Astrocyte of the cerebellum (primary cell): Measurements from ENCODE around the gene SFI1.

Experiments used
- DNase-seq: peaks from one replicate; pipeline ENCODE4 v3.0.0-alpha.2; 2011; ENCODE audit warnings: low read depth
- H3K4me3 ChIP-seq: 2 replicates; pipeline ENCODE4 v1.5.1; 2011; ENCODE audit warnings: mild to moderate bottlenecking, low read depth, low read length, moderate library complexity
- CTCF ChIP-seq: IDR thresholded peaks from 2 replicates; pipeline ENCODE4 v1.5.1; 2012; ENCODE audit warnings: low read length, low read depth, moderate library complexity, mild to moderate bottlenecking; ENCODE audit errors: missing control alignments
- in situ Hi-C: cut with HindIII; loops from 2 replicates; pipeline ENCODE4 v1.10.0; 2017; ENCODE audit warnings: low sequenced_read_pairs

Gene SFI1

GRCh38 chr22:31486951-31487350 is 9.4 kb upstream of the SFI1 start:
- no peak for DNase-seq
- TF ChIP-seq CTCF: no peak
- in situ Hi-C loops: no loop called here
- H3K4me3 ChIP-seq: no peak overlapping the region

GRCh38 chr22:31488346-31488883 is 7.9 kb upstream of the SFI1 start:
- no peak for DNase-seq
- peak overlapping the region; percentile 67 for H3K4me3 ChIP-seq
- in situ Hi-C loops: no loop called here
- TF ChIP-seq CTCF: no peak

GRCh38 chr22:31488988-31489617 is 7.2 kb upstream of the SFI1 start:
- TF ChIP-seq CTCF: no peak
- no peak for DNase-seq

GRCh38 chr22:31489632-31490495 is 6.5 kb upstream of the SFI1 start, which contains the start of gene EIF4ENIF1:
TSS of gene EIF4ENIF1 (minus strand) at chr22:31489842. CDS start at chr22:31488718, 1,124 bp downstream.
- DNase-seq: peak; percentile 50
- in situ Hi-C loops: no loop called here
- no peak for TF ChIP-seq CTCF
- H3K4me3 ChIP-seq: peak within 1 kb of the TSS; percentile 67

More at GRCh38 chr22:31488988-31489617, 7.2 kb upstream of the SFI1 start:
- H3K4me3 ChIP-seq: peak overlapping the region; percentile 67
- in situ Hi-C loops: no loop called here

GRCh38 chr22:31490496-31490925 is 5.8 kb upstream of the SFI1 start:
- DNase-seq: peak; percentile 31
- no peak for TF ChIP-seq CTCF
- peak overlapping the region; percentile 67 for H3K4me3 ChIP-seq
- in situ Hi-C loops: no loop called here

- H3K4me3 ChIP-seq: no peak overlapping the region
- in situ Hi-C loops: no loop called here
- DNase-seq: no peak
- no peak for TF ChIP-seq CTCF
Measured at GRCh38 chr22:31491218-31491962, 4.9 kb upstream of the SFI1 start.
